Activated CD4-positive, alpha-beta T cell treated with anti-CD3 and anti-CD28 coated beads, Interleukin-2, amount 50 U/mL, for 24 hours (primary cell): ENCODE measurements around the gene CEP350.

Experiments used
- DNase-seq, 2 donors: peaks; one replicate each; pipeline ENCODE4 v3.0.0-alpha.2; 2020; ENCODE audit warnings: low read depth in 1 of 2, low spot score in 1 of 2

The CEP350 gene

DNA sequence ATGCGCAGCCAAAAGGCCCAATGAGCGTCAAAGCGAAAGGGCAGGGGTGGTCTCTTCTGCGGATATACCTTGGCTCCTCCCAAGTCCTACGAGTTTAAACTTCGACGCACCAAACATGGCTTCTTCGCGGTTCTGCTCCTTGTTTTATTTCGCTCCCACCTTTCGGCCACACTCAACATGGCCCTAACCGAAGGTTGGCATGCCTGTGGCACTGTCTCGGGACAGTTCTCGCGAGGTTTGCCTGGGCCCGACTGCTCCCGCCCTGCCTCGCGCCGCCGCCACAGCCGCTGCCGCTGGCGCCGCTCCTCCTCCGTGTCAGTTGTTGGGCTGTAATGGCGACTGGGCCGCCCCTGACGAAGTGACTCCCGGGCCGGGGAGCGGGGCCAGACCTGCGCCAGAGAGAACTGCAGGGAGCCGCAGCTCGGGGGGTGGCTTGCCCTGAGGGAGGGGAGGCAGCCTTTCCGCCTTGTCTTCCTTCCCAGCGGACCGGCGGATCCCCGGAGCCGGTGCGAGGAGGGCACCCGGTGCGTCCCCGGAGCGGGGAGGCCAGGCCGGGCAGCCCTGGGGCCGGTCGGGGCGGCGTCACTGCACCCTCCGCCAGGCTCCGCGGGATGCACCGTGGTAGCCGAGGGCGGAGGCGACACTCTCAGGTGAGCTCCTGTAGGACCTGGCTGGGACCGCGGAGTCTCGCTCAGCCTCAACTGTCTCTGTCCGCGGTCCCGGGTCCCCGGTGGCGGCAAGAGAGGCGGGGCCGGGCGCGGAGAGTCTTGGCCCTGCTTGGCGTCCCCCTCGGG lies at the start of gene CEP350:
TSS of gene CEP350 (plus strand) at position 318 of the 794 bp plus-strand sequence. CDS start 31,372 bp downstream, outside the sequence.
- peak; percentile 86 to 95 for DNase-seq

GRCh38 chr1:179910934-179911333 lies 43.7 kb upstream of the CEP350 start:
- DNase-seq = no peak

DNA sequence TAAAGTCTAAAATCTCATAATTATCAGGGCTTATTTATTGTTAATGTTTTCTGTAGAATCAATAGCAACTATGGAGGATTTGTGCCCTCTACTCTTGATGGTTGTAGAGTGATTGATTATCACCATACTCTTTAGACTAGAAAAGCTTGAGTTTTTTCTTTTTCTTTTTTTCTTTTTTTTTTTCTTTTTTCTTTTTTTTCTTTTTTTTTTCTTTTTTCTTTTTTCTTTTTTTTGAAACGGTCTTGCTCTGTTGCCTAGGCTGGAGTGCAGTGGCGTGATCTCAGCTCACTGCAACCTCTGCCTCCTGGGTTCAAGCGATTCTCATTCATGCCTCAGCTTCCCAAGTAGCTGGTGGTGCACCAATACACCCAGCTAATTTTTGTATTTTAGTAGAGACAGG lies 42.8 kb upstream of the CEP350 start:
- no peak for DNase-seq

DNA sequence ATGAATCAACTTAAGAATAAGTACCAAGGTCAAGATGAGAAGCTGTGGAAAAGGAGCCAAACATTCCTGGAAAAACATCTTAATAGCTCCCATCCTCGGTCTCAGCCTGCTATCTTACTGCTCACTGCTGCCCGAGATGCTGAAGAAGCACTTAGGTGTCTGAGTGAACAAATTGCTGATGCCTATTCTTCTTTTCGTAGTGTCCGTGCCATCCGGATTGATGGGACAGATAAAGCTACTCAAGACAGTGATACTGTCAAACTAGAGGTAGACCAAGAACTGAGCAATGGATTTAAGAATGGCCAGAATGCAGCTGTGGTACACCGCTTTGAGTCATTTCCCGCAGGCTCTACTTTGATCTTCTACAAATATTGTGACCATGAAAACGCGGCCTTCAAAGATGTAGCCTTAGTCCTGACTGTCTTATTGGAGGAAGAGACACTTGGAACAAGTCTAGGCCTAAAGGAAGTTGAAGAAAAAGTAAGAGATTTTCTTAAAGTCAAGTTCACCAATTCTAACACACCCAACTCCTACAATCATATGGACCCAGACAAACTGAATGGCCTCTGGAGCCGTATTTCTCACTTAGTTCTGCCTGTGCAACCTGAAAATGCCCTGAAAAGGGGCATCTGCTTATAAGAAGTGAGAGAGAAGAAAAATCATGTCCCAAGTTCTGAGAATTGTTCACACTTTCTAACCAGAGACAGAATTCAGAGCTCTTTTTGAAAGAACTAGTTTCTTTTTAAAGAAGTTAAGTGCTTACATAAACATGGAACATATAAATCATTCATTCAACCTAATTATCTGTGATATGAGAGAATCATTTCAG lies 36.8 kb upstream of the CEP350 start:
- DNase-seq = no peak

GRCh38 chr1:179921472-179921871 lies 33.1 kb upstream of the CEP350 start:
- DNase-seq = no peak

DNA sequence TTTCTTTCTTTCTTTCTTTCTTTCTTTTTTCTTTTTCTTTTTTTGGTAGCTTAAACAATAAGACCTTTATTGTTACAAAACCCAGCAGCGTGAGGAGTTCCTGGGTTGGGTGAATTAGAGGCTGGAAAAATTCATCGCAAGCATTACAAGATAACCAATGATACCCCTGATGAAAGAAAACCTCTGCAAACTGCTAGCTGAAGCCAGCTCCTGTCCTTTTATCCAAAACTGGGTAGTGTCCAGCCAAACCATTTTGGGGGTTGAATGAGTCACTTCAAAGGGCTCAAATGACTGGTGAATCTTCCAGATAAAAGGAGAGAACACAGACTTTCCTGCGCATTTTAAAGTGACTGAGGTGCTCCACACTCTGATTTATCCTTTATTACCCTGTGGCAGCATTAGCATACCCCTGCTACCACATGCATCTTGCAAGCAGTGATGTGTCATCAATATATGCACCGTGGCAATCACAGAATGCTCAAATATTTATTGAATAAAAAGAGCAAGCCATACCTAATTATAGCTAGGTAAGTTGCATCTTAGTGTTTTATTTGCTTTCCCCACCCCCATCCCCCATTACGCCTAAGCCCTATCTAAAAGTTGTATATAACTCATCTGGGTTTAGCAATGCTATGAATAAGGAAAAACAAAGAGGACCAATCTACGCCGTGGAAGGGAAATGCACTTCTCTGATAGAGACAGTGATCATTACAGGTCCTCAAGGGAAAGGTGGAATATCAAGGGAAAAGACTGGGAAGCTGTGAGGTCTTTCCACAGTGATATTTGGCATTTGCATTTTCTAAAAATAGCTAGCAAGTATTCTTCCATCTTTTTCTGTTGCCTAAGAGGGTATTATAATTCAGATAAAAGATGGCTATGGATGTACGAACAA lies 32.4 kb upstream of the CEP350 start:
- no peak for DNase-seq

DNA sequence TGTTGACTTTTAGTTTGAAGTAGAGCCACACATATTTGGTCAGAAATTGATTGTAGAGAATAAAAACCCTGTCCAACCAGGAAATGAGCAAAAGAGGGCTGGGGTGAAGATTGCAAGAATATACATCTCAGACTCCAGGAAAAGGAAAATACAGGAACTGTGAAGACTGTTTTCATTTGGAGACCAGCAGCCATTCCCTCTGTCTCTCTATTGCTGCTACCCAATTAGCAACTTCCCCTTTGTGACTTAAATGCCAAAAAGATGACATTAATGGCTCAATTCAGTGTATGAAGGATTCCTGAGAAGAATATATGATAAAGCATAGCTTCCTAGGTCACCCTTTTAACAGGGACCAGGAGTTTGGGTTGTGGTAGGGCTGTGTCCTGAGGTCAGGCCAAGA lies 31.6 kb upstream of the CEP350 start:
- no peak for DNase-seq

DNA sequence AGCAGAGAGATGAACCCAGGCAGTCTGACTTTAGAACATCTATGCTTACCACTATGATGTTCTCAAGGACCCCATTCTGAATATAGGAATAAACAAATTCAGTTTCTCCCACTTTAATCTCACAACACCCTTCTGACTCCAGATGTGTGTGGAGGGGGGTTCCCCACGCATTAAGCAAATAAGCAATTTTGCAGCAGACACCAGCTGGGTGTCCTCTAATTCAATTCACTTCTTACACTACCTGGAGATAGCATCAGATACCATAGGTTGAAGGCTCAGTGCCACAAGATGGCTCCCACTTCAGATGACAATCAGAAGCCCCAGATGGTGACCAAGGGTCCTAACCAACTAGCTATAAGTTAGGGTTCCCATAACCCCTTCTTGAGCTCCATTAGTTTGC lies 30.3 kb upstream of the CEP350 start:
- DNase-seq = no peak

DNA sequence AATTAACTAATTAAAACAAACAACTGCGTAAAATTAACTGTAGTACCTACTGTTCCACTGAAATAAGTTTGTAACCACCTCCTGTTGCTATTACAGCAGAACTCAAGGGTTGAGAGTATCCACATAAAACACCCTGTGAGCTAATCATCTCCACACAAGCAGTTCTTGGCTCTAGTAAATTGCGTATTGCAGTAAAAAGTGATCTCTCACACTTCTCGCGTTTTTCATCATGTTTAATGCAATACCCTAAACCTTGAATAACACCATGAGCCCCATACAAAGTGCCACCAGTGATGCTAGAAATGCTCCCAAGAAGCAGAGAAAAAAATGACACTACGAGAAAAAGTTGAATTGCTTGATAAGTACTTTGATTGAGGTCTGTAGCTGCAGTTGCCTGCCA lies 29.3 kb upstream of the CEP350 start:
- DNase-seq = no peak

DNA sequence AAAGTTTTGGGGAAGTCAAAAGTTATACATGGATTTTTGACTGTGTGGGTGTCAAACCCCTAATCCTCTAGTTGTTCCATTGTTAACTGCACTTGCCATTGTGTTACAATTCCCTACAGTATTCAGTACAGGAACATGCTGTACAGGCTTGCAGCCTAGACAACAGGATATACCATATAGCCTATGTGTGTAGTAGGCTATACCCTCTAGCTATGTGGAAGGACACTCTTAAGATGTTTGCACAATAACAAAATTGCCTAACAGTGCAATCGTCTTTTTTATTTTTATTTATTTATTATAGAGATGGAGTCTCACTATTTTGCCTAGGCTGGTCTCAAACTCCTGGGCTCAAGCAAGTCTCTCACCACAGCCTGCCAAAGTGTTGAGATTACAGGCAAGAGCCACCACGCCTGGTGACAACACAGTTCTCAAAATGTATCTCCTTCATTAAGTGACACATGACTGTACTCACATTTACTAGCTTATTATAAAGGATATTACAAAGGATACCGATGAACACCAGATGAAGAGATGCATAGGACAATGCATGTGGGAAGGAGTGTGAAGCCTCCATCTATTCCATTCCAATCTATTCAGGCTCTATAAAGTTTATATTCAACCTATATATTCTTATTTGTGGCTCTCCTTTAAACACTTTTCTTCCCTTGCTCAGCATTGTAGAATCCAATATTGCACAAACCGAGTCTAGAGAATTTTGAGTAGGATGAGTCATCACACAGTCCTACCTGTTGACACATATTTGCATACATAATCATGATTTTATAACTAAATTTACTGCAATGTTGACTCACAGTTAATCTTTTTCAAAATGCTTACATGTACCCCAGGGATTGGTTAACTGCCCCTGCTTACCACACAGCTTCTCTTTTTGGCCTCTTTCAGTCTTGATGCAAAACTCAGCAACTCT lies 28.4 kb upstream of the CEP350 start:
- no peak for DNase-seq

- DNase-seq = no peak
Observed at GRCh38 chr1:179926850-179927205, 27.8 kb upstream of the CEP350 start.

- no peak for DNase-seq
Observed at GRCh38 chr1:179929955-179930798, 24.4 kb upstream of the CEP350 start.

DNA sequence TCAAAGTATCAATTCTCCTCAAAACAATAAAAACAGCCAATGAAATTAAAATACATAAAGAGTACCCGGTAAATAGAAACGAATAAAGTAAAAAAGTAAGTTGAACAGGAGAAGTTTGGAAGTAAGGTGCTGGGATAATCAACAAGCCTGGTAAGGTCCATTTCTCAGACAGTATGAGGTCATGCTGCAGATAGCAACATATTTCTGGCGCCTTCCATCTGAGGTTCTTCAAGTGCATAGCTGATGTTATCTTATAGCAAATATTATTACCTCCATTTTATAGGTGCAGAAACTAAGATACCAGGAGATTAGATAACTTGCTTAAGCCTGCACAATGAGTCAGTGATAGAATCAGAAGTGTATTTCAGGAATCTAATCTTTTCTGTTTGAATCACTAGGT lies 23.7 kb upstream of the CEP350 start:
- DNase-seq = no peak

DNA sequence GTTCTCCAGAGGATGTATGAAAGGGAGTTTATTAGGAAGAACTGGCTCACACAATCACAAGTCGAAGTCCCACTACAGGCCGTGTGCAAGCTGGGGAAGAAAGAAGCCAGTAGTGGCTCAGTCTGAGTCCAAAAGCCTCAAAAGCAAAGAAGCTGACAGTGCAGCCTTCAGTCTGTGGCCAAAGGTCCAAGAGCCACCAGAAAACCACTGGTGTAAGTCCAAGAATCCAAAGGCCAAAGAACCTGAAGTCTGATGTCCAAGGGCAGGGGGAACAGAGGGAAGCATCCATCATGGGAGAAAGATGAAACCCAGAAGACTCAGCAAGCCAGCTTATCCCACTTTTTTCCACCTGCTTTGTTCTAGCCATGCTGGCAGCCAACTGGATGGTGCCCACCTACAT lies 21.4 kb upstream of the CEP350 start:
- no peak for DNase-seq

DNA sequence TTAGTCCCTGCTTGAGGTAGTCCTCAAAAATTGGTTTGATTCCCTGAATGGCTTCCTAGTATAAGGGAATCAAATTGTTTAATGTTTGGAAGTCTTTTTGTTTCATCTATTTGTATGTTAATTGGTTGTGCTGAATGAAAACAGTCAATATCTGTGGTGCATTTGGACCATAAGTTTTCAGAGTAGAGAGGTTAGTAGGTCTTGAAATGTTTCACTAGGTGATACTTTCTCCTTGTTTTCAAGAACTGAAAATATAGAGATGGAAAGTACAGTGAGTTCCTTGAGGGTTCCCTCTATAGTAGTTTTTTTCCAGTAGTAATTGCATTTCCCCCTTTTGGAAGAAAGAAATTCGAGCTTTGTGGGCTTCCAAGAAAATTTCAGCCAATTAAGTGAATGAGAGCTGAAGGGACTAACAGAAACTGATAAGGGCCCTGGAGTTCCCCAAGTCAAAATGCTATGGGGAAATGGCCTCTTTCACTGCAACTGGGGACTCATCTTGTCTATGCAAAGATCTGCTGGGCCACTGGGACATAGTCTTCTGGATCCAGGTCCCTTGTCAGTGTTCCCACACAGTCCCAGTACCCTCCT lies 18.6 kb upstream of the CEP350 start:
- DNase-seq = no peak

DNA sequence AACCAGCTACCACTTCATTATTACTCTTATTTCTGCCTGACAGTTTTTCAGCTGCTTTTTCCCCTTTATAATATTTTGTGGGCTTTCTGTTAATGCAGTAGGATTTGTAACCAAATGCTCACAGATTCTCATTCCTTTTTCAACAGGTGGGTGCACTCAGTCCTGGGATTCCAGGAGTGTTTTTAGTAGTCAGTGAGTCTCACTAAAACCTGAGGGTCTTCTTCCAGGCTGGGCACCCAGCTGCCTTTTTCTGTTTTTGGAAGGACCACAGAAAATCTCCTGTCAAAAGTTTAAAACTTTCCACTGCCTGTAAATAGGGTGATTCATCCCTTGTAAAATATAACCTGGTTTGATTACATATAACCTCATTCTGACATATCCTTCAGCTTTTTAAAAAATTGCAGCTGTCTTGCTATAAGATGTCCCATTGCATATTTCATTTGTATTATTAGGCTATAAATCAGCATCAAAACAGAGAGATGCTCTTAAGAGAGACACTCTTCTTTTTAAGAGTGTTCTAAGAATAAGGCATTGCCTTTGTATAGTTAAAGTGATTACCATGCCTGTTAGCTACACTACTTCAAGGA lies 16.8 kb upstream of the CEP350 start:
- DNase-seq = no peak

- no peak for DNase-seq
Observed at GRCh38 chr1:179938752-179939151, 15.9 kb upstream of the CEP350 start.

DNA sequence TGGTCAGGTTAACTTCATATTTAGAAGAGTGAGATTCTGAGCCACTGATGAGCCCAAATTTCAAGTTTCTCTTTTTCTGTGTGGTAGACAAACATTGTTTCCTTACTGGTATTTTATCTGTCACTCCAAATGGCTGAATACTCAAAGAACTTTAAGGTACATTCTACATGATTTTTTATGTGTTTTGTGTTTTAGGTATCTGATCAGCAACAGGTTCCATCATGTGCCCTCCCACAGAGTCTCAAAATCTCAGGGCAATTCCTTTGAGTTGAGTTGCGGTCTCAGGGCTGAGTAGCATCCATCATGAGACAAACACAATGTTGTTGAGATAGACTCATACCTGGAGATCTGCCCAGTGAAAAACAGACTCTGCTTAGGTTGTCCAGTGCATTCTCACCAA lies 14.7 kb upstream of the CEP350 start:
- no peak for DNase-seq

GRCh38 chr1:179941454-179941853 lies 13.2 kb upstream of the CEP350 start:
- DNase-seq = no peak
